Mononuclear cell (primary cell): ENCODE results near the gene SGK2. TPM values are rescaled to one million over a fixed set of nuclear protein-coding genes. Genes with fewer than 3 reads are reported as not detected.

Source experiments
- H3K27me3 ChIP-seq: 2 replicates; pipeline ENCODE4 v1.6.0; 2011; ENCODE audit warnings: low read length, control low read depth; ENCODE audit not compliant: insufficient read depth
- H3K4me1 ChIP-seq: 2 replicates; pipeline ENCODE4 v1.5.1; 2011; ENCODE audit warnings: mild to moderate bottlenecking, low read length, control low read depth; ENCODE audit not compliant: insufficient read depth
- H3K4me3 ChIP-seq: 2 replicates; pipeline ENCODE4 v1.5.1; 2011; ENCODE audit warnings: mild to moderate bottlenecking, low read length, moderate library complexity
- H3K9me3 ChIP-seq: 2 replicates; pipeline ENCODE4 v1.5.1; 2011; ENCODE audit warnings: low read depth, mild to moderate bottlenecking, control low read depth, low read length
- total RNA-seq: library from RNA; depleted of rRNA; stranded (reverse); fragments of >200 nt; gene quantifications from one replicate; pipeline ENCODE4 v1.2.3, GENCODE V29; 2012

SGK2 gene
- total RNA-seq, 1 donor: 0.10 TPM

DNA sequence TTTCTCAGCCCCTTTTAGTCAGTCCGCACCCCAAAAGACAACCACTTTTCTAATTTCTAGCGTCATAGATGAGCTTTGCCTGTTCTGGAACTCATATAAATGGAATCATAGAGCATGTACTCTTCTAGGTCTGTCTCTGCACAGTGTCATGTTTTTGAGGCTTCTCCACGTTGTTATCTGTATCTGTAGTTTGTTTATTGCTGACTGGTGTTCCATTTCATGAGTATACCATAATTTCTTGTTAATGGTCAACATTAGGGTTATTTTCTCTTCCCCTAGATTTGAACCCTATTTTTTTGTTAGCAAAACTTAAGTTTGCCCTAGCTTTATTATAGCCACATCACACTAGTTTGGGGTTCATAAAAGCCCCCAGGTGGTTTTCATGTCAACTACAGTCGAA lies 16.2 kb upstream of the SGK2 start:
- no peak overlapping the region for H3K4me3 ChIP-seq
- no peaks in the 10 kb centered on the region for H3K9me3 ChIP-seq
- H3K27me3 ChIP-seq: no peaks in the 10 kb centered on the region
- H3K4me1 ChIP-seq: peaks cover 3% of the 10 kb centered on the region

DNA sequence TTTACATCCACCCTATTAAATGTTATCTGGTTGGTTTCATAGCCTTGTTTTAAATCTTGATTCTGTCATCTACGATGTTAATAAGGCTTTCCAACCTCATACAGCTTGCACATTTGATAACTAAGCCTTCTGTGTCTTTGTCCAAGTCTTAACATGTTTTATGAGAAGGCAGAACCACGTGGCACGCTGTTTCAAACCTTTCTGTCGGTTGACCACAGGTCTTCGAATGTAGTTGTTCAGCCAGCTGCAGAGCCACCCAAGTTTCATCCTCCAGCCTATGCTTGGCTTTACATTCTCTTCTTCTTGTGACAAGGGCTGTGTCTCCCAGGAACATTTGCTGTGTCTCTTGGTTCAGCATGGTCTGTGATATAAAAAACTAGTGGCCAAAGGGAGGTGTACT lies 15.7 kb upstream of the SGK2 start:
- no peaks in the 10 kb centered on the region for H3K9me3 ChIP-seq
- H3K27me3 ChIP-seq: no peaks in the 10 kb centered on the region
- no peaks in the 10 kb centered on the region for H3K4me1 ChIP-seq
- no peak overlapping the region for H3K4me3 ChIP-seq

DNA sequence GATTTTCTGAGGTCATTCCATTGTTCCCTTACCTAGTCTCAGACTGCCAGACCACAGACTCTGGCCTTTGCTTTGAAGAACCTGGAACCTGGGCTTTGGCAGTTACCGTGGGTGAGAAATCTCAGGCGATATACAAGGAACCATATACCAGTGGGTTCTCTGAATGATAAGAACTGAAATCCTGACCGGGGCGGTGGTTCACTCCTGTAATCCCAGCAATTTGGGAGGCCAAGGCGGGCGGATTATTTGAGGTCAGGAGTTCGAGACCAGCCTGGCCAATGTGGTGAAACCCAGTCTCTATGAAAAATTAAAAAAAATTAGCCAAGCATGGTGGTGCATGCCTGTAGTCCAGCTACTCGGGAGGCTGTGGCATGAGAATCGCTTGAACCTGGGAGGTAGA lies 14.3 kb upstream of the SGK2 start:
- no peaks in the 10 kb centered on the region for H3K4me1 ChIP-seq
- no peak overlapping the region for H3K4me3 ChIP-seq
- H3K9me3 ChIP-seq: no peaks in the 10 kb centered on the region
- H3K27me3 ChIP-seq: no peaks in the 10 kb centered on the region

DNA sequence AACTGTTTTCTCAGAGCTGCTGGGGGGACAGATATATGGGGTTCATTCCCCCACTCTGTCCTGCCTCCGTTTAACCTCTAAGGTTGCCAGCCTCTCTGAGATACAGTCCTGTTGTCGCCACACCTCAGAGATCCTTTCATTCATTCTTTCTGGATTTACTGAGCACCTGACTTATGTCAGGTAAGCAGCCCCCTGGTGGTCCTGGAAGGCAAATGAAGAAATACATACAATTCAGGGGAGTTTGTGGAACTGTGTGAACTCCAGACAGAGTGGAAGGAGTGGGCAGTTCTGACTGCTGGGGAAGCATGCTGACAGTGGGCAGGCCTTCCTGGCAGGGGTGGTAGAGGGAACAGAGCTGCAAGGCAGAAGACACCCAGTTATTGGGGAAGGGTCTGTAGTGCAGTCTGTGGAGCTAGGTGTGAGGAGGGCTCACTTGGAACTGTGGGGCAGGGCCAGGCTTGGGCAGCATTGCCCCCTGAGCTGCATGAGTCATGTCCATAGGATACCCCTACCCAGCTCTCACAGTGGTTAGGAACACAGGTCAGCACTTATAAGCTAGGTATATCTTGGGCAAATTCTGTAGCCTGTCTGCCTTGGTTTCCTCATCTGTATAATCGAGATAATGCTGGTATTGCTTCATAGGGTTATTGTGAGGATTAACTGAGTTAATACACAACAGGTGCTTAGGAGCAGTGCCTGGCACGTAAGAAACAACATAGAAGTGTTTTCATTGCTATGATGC lies 12.8 kb upstream of the SGK2 start:
- Histone ChIP-seq H3K4me3 (no peak overlapping the region), H3K27me3 (no peaks in the 10 kb centered on the region), H3K9me3 (no peaks in the 10 kb centered on the region), H3K4me1 (no peaks in the 10 kb centered on the region)

DNA sequence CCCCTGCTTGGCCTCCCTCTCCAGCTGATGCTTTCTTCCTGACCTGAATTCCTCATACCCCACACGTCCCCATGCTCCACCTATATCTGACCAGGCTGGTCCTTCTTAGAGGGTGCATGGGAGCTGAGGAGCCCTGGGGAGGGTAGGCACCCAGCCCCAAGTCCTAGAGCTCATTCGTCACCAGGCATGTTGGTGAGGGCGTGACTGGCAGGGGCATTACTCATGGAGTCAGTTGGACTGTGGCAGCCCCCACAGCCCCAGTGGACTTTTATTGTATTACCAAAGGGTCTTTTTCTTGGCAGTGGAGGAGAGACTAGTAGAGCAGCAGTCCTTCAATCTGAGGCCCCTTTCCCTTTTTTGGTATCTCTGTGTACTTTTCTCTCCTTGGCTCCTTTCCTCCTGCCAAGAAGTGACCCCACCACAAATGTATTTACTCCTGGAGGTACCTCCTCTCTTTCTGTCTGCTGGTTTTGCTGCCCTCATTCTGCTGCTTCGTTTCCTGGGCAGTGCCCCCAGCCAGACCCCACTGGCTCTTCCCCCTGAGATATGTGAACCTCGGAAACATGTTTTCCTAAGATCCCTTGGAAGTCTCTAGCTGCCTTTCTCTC lies 10.4 kb upstream of the SGK2 start:
- H3K9me3 ChIP-seq: no peaks in the 10 kb centered on the region
- no peak overlapping the region for H3K4me3 ChIP-seq
- H3K27me3 ChIP-seq: no peaks in the 10 kb centered on the region
- no peaks in the 10 kb centered on the region for H3K4me1 ChIP-seq

DNA sequence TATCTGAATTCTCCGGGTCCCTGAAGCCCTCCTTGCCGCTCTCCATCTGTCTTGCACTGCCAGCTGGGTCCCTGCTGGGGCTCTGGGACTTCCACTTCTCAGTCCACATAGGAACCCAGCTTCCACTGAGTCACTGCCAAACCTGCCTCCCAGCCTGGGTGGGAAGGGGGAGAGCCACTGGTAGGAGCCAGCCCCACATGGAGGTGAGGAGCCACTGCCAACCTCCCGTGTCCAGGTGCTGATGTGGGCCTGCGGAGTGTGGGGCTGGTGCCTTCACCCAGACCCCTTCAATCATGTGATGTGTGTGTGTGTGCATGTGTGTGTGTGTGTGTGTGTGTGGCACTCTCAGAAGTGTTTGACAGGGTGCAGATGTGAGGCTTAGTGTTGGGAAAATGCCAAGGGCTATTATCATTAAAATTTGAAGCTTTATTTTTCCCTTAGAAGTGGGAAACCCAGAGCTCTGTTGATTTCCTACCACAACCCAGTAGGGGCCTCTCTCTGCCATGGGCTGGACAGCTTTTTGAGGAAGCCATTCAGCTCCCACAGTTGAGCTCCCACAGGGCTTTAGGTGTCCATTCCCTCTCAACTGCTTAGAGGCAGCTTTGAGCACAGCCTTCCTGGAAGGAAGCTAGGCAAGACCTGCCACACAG lies 9.3 kb upstream of the SGK2 start:
- no peaks in the 10 kb centered on the region for H3K27me3 ChIP-seq
- H3K4me3 ChIP-seq: no peak overlapping the region
- no peaks in the 10 kb centered on the region for H3K9me3 ChIP-seq
- H3K4me1 ChIP-seq: peaks cover 3% of the 10 kb centered on the region

DNA sequence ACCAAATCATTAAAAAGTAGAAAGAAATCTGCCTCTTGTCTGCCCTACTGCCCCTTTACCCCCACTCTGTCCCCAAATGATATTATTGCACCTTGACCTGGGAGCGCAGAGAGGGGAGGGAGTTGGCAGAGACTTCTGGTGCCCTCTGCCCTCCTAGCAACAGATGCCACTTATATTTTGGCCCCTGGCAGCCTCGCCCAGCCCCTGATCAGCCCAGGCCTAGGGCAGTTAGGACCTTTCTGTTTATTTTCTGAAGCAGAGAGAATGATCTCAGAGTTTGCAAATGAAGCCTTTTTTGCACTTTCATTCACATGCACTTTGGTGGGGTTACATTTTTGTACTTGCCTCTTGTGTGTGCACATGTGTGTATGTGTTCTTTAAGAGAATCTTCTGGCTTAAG lies 8.4 kb upstream of the SGK2 start:
- H3K9me3 ChIP-seq: no peaks in the 10 kb centered on the region
- peaks cover 7% of the 10 kb centered on the region for H3K4me1 ChIP-seq
- no peaks in the 10 kb centered on the region for H3K27me3 ChIP-seq
- no peak overlapping the region for H3K4me3 ChIP-seq

DNA sequence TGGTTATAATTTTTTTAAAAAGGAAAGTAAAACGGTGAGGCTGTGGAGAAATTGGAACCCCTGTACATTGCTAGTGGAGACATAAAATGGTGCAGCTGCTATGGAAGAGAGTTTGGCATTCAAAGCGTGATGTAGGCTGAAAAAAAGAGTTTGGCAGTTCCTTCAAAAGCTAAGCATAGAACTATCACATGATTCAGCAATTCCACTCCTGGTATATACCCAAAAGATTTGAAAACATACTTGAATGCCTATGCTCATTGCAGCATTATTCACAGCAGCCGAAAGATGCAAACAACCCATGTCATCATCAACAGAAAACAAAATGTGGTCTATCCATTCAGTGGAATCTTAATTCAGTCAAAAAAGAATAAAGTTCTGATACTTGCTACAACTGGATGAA lies 4.5 kb upstream of the SGK2 start:
- Histone ChIP-seq H3K9me3 (no peaks in the 10 kb centered on the region), H3K4me1 (peaks cover 12% of the 10 kb centered on the region), H3K27me3 (no peaks in the 10 kb centered on the region), H3K4me3 (no peak overlapping the region)

DNA sequence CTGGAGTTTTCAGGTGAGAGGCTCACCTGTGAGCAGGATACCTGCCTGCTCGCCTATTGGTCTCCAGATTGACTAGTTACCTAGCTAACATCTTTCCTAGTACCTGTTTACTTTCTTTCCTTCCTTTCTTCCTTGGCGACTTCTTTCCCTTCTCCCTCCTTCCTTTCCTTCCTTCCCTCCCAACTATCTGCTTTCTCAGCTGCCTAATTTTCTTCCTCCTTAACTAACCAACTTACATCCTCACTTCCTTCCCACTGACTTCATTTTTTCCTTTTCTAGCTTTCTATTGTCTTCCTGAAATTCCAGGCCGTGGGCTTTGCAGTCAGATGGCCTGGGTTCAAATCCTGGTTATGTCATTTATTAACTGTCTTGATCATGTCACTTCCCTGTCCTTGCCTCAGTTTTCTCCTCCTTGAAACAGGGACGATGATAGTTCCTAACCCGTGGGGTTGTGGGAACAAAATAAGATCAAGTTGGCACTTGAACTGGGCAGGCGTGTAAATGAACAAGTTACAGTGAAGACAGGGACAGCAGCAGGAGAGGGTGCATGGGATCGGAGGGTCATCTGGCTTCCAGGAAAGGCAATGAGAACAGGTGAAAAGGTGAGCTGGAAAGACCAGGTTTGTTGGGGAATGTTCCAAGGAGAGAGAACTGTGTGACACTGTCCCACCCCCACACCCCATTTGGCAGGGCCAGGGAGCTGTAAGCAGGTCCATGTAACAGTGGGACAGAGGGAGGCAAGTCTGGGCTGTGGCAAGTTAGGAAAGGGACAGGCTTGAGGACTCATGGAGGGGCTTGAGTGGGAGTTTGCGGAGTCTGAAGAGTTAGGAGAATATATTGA lies 540 bp downstream of the SGK2 start:
- Histone ChIP-seq H3K9me3 (no peaks in the 10 kb centered on the region), H3K4me1 (peaks cover 9% of the 10 kb centered on the region), H3K27me3 (no peaks in the 10 kb centered on the region), H3K4me3 (no peak overlapping the region)

DNA sequence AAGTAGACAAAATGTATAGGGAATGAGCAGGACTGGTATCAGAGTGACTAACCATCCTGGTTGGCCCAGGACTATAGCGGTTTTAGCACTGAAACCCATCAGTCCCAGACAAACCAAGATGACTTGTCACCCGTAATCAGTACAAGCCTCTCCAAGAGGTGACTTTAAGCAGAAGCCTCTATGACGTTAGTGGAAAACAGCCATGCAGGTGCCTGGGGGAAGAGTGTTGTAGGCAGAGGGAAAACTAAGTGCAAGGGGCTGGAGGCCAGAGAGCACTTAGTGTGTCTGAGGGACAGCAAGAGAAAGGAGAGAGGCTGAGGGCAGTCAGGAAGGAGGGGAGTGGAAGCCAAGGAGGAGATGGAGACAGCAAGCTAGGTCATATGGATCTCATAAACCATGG lies 2.1 kb downstream of the SGK2 start:
- Histone ChIP-seq H3K9me3 (no peaks in the 10 kb centered on the region), H3K4me3 (no peak overlapping the region), H3K4me1 (peaks cover 4% of the 10 kb centered on the region), H3K27me3 (no peaks in the 10 kb centered on the region)

DNA sequence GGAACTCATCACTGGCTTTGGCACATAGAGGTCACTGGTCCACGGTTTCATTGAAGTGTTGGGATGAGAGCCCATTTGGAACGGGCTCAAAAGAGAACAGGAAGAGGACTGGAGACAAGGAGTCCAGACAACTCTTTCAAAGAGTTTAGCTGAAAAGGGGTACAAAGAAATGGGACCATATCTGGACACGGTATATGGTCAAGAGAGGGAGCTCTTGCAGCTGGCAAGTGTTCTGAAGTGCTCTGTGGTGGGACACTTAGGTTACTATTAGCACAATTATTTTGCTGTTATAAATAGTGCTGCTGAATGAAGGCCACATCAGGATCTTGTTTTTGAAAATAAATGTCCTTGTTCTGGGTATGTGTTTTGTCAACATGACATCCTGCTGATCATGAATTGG lies 4.6 kb downstream of the SGK2 start:
- no peaks in the 10 kb centered on the region for H3K27me3 ChIP-seq
- H3K4me3 ChIP-seq: no peak overlapping the region
- no peaks in the 10 kb centered on the region for H3K4me1 ChIP-seq
- H3K9me3 ChIP-seq: no peaks in the 10 kb centered on the region

DNA sequence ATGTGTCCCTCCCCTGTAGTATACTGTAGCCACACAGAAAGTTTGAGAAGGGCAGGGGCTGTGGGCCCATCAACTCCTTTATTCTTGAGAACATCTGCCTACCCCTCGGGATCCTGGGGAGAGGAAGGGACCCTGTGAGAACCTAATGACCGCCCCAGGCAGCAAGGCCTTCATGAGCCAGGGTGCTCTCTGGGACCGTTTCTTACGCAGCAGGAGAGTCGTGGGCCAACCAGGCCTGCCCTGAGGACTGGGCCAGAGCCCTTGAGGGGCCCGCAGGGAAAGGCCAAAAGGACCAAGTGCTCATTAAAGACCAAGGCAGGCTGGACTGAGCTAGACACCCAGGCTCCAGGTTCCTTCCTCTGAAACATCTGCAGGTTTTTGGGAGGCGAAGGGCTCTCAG lies 5.2 kb downstream of the SGK2 start:
- no peak overlapping the region for H3K4me3 ChIP-seq
- no peaks in the 10 kb centered on the region for H3K9me3 ChIP-seq
- H3K4me1 ChIP-seq: no peaks in the 10 kb centered on the region
- no peaks in the 10 kb centered on the region for H3K27me3 ChIP-seq

DNA sequence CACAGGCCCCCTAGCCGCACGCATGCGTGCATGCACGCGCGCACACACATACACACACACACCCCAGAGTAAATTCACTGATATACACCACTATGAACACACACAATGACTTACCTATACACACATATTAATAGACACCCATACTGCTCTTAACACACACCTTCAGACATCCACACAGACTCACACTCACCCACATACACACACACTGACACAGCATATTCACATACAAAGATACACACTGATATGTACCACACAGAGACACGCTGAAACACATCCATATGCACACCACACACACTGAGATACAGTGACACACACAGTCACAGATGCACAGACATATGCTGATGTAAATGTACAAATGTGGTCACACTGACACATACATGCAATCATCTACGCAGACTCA lies 5.6 kb downstream of the SGK2 start:
- Histone ChIP-seq H3K27me3 (no peaks in the 10 kb centered on the region), H3K4me1 (no peaks in the 10 kb centered on the region), H3K4me3 (no peak overlapping the region), H3K9me3 (no peaks in the 10 kb centered on the region)

DNA sequence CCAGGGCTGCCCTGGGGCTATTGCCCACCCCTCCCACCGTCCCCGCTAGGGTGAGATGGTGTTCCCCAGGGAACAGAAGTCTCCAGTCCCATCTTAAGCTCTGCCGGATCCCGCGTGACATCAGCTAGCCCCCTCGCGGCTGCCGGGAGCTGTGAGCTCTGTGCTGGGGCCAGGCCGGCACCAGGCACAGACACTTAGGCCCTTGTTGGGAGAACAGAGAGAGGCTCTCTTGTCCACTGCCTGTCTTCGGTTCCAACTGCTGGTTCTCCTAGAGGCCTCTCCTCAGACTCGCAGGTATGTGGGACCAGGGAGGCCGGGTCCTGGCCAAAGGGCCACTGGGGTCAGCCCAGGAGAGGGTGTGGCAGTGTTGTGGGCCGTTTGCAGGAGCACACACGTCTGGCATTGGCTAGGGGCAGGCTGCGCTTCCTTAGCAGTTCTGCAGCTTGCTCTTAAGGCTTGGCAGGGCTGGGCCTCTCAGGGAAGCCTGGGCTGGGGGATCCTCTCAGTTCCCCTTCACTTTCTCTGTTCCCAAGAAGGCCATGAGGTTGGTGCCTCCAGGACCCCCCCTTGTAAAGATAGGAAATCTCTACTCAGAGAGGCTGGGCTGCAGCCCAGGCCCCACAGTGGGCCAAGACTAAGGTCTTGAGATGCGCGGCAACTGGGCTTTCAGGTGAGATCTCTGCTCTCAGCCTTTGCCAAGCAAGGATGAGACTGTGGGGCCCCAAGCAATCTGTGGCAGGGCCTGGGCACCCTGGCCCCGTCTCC lies 6.3 kb downstream of the SGK2 start:
- Histone ChIP-seq H3K9me3 (no peaks in the 10 kb centered on the region), H3K4me1 (no peaks in the 10 kb centered on the region), H3K4me3 (no peak overlapping the region), H3K27me3 (no peaks in the 10 kb centered on the region)

DNA sequence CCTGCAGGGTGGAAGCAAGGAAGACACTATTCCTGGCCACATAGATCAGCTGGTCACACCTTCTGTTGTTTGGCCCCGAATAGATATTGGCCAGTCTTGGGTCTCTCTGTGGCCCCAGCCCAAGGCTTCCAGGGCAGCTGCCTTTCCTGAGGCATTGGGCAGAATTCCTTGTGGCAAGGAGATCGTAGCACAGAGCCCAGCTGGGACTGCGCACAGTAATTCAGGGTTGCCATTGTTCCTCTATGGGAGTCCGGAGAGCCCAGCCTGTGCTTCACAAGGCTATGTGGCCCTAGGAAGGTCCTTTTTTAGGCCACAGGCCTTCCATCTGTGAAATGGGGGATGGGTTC lies 6.9 kb downstream of the SGK2 start:
- Histone ChIP-seq H3K4me1 (no peaks in the 10 kb centered on the region), H3K9me3 (no peaks in the 10 kb centered on the region), H3K4me3 (no peak overlapping the region), H3K27me3 (no peaks in the 10 kb centered on the region)
